Measurements from ENCODE around the gene P3H1. TPM values are rescaled to one million over a fixed set of nuclear protein-coding genes. Genes with fewer than 3 reads are reported as not detected.

P3H1 gene
- polyA plus RNA-seq, 1 of the 3 experiments (the other 2 are of a cell fraction), result 66.8 TPM

GRCh38 chr1:42700006-42700405, 66.8 kb downstream of the P3H1 start:
- Histone ChIP-seq H4K20me1 (ENCODE audit: insufficient read depth) (peaks cover 14% of the 10 kb centered on the region), H3K4me3 (ENCODE audit: low read depth in 2 of 2, low read length in 1 of 2) (no peak overlapping the region), H3K4me2 (no peak overlapping the region), H3K9ac (no peak overlapping the region), H2AFZ (ENCODE audit: low read depth) (no peak overlapping the region), H3K27me3 (ENCODE audit: insufficient read depth) (no peaks in the 10 kb centered on the region), H3K9me2 (no peaks in the 10 kb centered on the region), H3K79me2 (ENCODE audit: insufficient read depth) (peaks cover 66% of the 10 kb centered on the region), H3K4me1 (ENCODE audit: control insufficient read depth in 1 of 2, insufficient read depth in 2 of 2, low read depth in 1 of 2, low read length in 1 of 2) (no peaks in the 10 kb centered on the region), H3F3A (replicated peaks; ENCODE audit: insufficient read depth) (peaks cover 17% of the 10 kb centered on the region), H3K36me3 (replicated peaks in 1 of 2; ENCODE audit: control insufficient read depth in 1 of 2, insufficient read depth in 2 of 2, low read length in 1 of 2) (peaks cover 89 to 92% of the 10 kb centered on the region in 2 experiments), H3K27ac (ENCODE audit: low read depth in 2 of 2, low read length in 1 of 2) (no peak overlapping the region), H3K9me3 (no peaks in the 10 kb centered on the region)
- POLR2A ChIA-PET, result no interaction called here
- no peak for TF ChIP-seq CHD2 (IDR thresholded peaks at IDR 0.05; ENCODE audit: low read length, partially characterized antibody)
- no peak for TF ChIP-seq EP300 (IDR thresholded peaks at IDR 0.05; ENCODE audit: borderline replicate concordance in 1 of 2, low read depth in 1 of 2, low read length in 1 of 2)
- DNase-seq, result no peak
- CTCF ChIA-PET, result no interaction called here

- Histone ChIP-seq H4K20me1 (ENCODE audit: insufficient read depth) (peaks cover 32% of the 10 kb centered on the region), H3K4me1 (ENCODE audit: control insufficient read depth in 1 of 2, insufficient read depth in 2 of 2, low read depth in 1 of 2, low read length in 1 of 2) (no peaks in the 10 kb centered on the region), H3K36me3 (replicated peaks in 1 of 2; ENCODE audit: control insufficient read depth in 1 of 2, insufficient read depth in 2 of 2, low read length in 1 of 2) (peaks cover 96 to 97% of the 10 kb centered on the region in 2 experiments), H3K79me2 (ENCODE audit: insufficient read depth) (peaks cover 75% of the 10 kb centered on the region), H3K9me3 (no peaks in the 10 kb centered on the region), H3K27ac (ENCODE audit: low read depth in 2 of 2, low read length in 1 of 2) (no peak overlapping the region), H3K4me2 (no peak overlapping the region), H3F3A (replicated peaks; ENCODE audit: insufficient read depth) (peaks cover 11% of the 10 kb centered on the region), H3K9ac (no peak overlapping the region), H3K4me3 (ENCODE audit: low read depth in 2 of 2, low read length in 1 of 2) (no peak overlapping the region), H2AFZ (ENCODE audit: low read depth) (no peak overlapping the region), H3K27me3 (ENCODE audit: insufficient read depth) (no peaks in the 10 kb centered on the region), H3K9me2 (no peaks in the 10 kb centered on the region)
- ChIA-PET POLR2A (no interaction called here), CTCF (interaction anchor here (0.9 kb wide), 1 partner anchor 59 kb away, joined by 3 read pairs; no protein-coding TSS in a partner anchor)
- TF ChIP-seq ELF1 (IDR thresholded peaks at IDR 0.05) (no peak), NFIC (IDR thresholded peaks at IDR 0.05; ENCODE audit: borderline replicate concordance) (no peak), REST (IDR thresholded peaks at IDR 0.05; ENCODE audit: low read depth, low read length) (no peak), TAF1 (IDR thresholded peaks at IDR 0.05; ENCODE audit: borderline replicate concordance, low read depth, low read length) (no peak), SIN3A (IDR thresholded peaks at IDR 0.05; ENCODE audit: borderline replicate concordance, low read depth, low read length) (no peak), TCF12 (IDR thresholded peaks at IDR 0.05) (no peak), EP300 (IDR thresholded peaks at IDR 0.05; ENCODE audit: borderline replicate concordance in 1 of 2, low read depth in 1 of 2, low read length in 1 of 2) (no peak), YY1 (IDR thresholded peaks at IDR 0.05; ENCODE audit: low read depth) (no peak)
- no peak for DNase-seq
- WGBS (ENCODE audit: low lambda C conversion rate), result 98% methylated on average over 4 of the region's 4 CpGs
Measured at GRCh38 chr1:42698081-42698813, 68.6 kb downstream of the P3H1 start.

Other genes with a start within 250 kb of the P3H1 start
- gene PPIH, start 108.6 kb downstream of the P3H1 start, polyA plus RNA-seq (2012; rRNA removed), result 89.1 and 104 TPM in 2 replicates
- 419 and 592 TPM in 2 replicates for gene YBX1, start 84.6 kb downstream of the P3H1 start, polyA plus RNA-seq (2012; rRNA removed)
- not detected in 2 replicates for gene CLDN19, start 26.8 kb downstream of the P3H1 start, polyA plus RNA-seq (2012; rRNA removed)
- gene C1orf50, start 221 bp upstream of the P3H1 start, polyA plus RNA-seq (2012; rRNA removed), result 2.6 and 3.6 TPM in 2 replicates
- 0.05 and 0.08 TPM in 2 replicates for gene TMEM269, start 18.0 kb upstream of the P3H1 start, polyA plus RNA-seq (2012; rRNA removed)
- gene ERMAP, start 50.1 kb upstream of the P3H1 start, polyA plus RNA-seq (2012; rRNA removed), result 10.4 and 13.4 TPM in 2 replicates
- 18.6 and 20.2 TPM in 2 replicates for gene SVBP, start 50.4 kb upstream of the P3H1 start, polyA plus RNA-seq (2012; rRNA removed)
- gene ZNF691, start 79.6 kb upstream of the P3H1 start, polyA plus RNA-seq (2012; rRNA removed), result 7.2 and 10.1 TPM in 2 replicates
- gene SLC2A1, start 191.8 kb upstream of the P3H1 start, polyA plus RNA-seq (2012; rRNA removed), result 50.5 and 63.8 TPM in 2 replicates

All from SK-N-SH (cell line).